ENCODE data around the gene ATP11A. TPM values are rescaled to one million over a fixed set of nuclear protein-coding genes. Genes with fewer than 3 reads are reported as not detected.

Gene ATP11A
- total RNA-seq, 2 donors from 2014 or later, result 10.9 to 89.3 TPM

GRCh38 chr13:112928972-112929782 lies 239.3 kb downstream of the ATP11A start:
- 36% methylated on average over 21 of the region's 21 CpGs for WGBS
- Histone ChIP-seq H3K4me1 (replicated peaks) (no peaks in the 10 kb centered on the region), H3K27ac (no peak overlapping the region), H3K36me3 (no peaks in the 10 kb centered on the region), H3K27me3 (replicated peaks; ENCODE audit: insufficient read depth) (no peaks in the 10 kb centered on the region), H3K4me3 (no peak overlapping the region), H3K9me3 (no peaks in the 10 kb centered on the region)
- intact Hi-C loops (cut with DNase I), result no loop called here
- TF ChIP-seq POLR2AphosphoS5 (IDR thresholded peaks at IDR 0.05) (no peak), POLR2A (IDR thresholded peaks at IDR 0.05) (no peak)
- TF ChIP-seq, protein P1, sequence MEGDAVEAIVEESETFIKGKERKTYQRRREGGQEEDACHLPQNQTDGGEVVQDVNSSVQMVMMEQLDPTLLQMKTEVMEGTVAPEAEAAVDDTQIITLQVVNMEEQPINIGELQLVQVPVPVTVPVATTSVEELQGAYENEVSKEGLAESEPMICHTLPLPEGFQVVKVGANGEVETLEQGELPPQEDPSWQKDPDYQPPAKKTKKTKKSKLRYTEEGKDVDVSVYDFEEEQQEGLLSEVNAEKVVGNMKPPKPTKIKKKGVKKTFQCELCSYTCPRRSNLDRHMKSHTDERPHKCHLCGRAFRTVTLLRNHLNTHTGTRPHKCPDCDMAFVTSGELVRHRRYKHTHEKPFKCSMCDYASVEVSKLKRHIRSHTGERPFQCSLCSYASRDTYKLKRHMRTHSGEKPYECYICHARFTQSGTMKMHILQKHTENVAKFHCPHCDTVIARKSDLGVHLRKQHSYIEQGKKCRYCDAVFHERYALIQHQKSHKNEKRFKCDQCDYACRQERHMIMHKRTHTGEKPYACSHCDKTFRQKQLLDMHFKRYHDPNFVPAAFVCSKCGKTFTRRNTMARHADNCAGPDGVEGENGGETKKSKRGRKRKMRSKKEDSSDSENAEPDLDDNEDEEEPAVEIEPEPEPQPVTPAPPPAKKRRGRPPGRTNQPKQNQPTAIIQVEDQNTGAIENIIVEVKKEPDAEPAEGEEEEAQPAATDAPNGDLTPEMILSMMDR (IDR thresholded peaks at IDR 0.05), result no peak
- DNase-seq (ENCODE audit: low spot score), result no peak

- DNase-seq (ENCODE audit: low spot score), result no peak
- Histone ChIP-seq H3K27me3 (replicated peaks; ENCODE audit: insufficient read depth) (no peaks in the 10 kb centered on the region), H3K36me3 (no peaks in the 10 kb centered on the region), H3K27ac (no peak overlapping the region), H3K4me3 (no peak overlapping the region), H3K9me3 (no peaks in the 10 kb centered on the region), H3K4me1 (replicated peaks) (no peaks in the 10 kb centered on the region)
- TF ChIP-seq, protein P1 (IDR thresholded peaks at IDR 0.05), result no peak
- no peak for TF ChIP-seq POLR2AphosphoS5 (IDR thresholded peaks at IDR 0.05)
- no peak for TF ChIP-seq POLR2A (IDR thresholded peaks at IDR 0.05)
- intact Hi-C loops (cut with DNase I), result no loop called here
- WGBS, result 84% methylated on average over 8 of the region's 8 CpGs
Observed at GRCh38 chr13:112929783-112930055, 239.9 kb downstream of the ATP11A start.

- TF ChIP-seq POLR2A (IDR thresholded peaks at IDR 0.05) (no peak), POLR2AphosphoS5 (IDR thresholded peaks at IDR 0.05) (no peak)
- TF ChIP-seq, protein P1 (IDR thresholded peaks at IDR 0.05), result no peak
- H3K27ac ChIP-seq, result no peak overlapping the region
- no peaks in the 10 kb centered on the region for H3K9me3 ChIP-seq
- no peaks in the 10 kb centered on the region for H3K36me3 ChIP-seq
- H3K27me3 ChIP-seq (replicated peaks; ENCODE audit: insufficient read depth), result no peaks in the 10 kb centered on the region
- intact Hi-C loops (cut with DNase I), result no loop called here
- no peak for DNase-seq (ENCODE audit: low spot score)
- H3K4me3 ChIP-seq, result no peak overlapping the region
- no peaks in the 10 kb centered on the region for H3K4me1 ChIP-seq (replicated peaks)
Observed at GRCh38 chr13:112930192-112930591, 240.4 kb downstream of the ATP11A start.

DNA sequence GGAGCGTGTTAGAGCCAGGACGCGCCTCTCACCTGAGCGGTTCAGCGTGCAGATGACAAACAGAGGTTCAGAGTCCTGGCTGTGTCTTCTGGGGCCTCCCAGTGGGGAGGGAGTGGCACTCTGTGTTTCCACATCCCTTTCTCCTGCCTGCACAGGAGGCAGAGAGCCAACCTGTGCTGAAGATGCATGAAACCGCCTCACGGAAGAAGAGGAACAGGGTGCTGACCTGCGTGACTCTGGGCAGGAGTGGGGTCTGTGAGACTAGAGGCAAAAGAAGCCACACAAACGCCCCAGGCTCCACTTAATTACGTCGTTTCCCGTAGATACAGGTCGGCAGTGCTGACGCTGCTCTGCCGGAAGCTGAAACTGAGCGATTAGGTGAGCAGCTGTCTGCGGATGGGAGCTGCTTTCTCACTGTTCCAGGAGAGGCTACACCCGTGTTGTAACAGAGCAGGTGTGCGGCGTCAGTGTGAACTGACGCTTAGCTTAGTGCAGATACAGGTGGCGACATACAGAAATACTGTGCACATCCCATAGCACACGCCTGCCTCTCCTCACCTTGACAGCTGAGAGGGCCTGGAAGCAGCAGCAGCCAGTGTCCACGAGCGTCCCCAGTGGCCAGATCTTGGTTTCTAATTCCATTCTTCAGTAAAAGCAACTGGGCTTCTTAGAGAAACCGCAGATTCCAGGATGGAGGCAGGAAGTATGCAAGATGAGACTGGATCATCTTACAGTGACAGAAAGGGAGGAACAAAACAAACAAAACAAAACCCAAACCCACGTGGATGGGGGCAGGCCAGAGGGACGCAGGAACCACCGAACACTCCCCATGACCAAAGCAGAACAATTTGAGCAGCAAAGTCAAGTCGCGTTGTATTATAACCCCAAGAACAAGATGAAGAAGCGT lies 241.4 kb downstream of the ATP11A start:
- Histone ChIP-seq H3K4me3 (peak overlapping the region in 1 of 2 donors; percentile 23), H3K36me3 (no peaks in the 10 kb centered on the region), H3K27me3 (replicated peaks; ENCODE audit: insufficient read depth) (no peaks in the 10 kb centered on the region), H3K4me1 (replicated peaks) (no peaks in the 10 kb centered on the region), H3K27ac (peak overlapping the region; percentile 66 to 75), H3K9me3 (no peaks in the 10 kb centered on the region)
- intact Hi-C loops (cut with DNase I), result no loop called here
- DNase-seq (ENCODE audit: low spot score), result peak; percentile 67
- 27% methylated on average over 31 of the region's 32 CpGs for WGBS
- no peak for TF ChIP-seq POLR2A (IDR thresholded peaks at IDR 0.05)
- peak; percentile 51 for TF ChIP-seq POLR2AphosphoS5 (IDR thresholded peaks at IDR 0.05)
- TF ChIP-seq, protein P1 (IDR thresholded peaks at IDR 0.05), result peak; percentile 34 to 75 (median 60)
